T-helper 1 cell treated with Interleukin-12 subunit alpha and Interleukin-12 subunit beta and Interleukin-4 antibody, amounts not matched to agents 30 ng/mL and 1 ng/mL, for 36 hours (primary cell): Measurements from ENCODE around the gene PSMB7. TPM values are rescaled to one million over a fixed set of nuclear protein-coding genes. Genes with fewer than 3 reads are reported as not detected.

ENCODE experiments used
- intact Hi-C: fragments of 100-400 bp; cut with micrococcal nuclease; formaldehyde crosslinking; loops from one replicate; pipeline ENCODE4 v1.15.1; 2024
- total RNA-seq: library from RNA; stranded (reverse); gene quantifications from 2 replicates; pipeline ENCODE4 v1.2.3, GENCODE V29; 2022

The PSMB7 gene
- total RNA-seq, 1 donor from 2014 or later: 137 TPM

GRCh38 chr9:124303762-124304161, 111.5 kb downstream of the PSMB7 start:
- intact Hi-C loops: no loop called here

Other genes with a start within 250 kb of the PSMB7 start
- gene NEK6, start 157.5 kb downstream of the PSMB7 start, total RNA-seq: 3.0 and 3.3 TPM in 2 replicates
- not detected in 2 replicates for gene ADGRD2, start 35.0 kb upstream of the PSMB7 start, total RNA-seq
- not detected in 2 replicates for gene NR5A1, start 92.0 kb upstream of the PSMB7 start, total RNA-seq